ENCODE measurements around the gene ASMT.
"Not testable (repeated sequence)": the region's sequence is repeated elsewhere in the genome, so short reads cannot be mapped to it uniquely, and the experiment has no call there.

Gene ASMT

GRCh38 chrX:1609762-1610161, 5.1 kb upstream of the ASMT start:
- Histone ChIP-seq H3K36me3 (ENCODE audit: control insufficient read depth, insufficient read depth, low read length) (no peaks in the 10 kb centered on the region), H3K9me3 (ENCODE audit: control insufficient read depth, low read length) (no peaks in the 10 kb centered on the region), H3K27ac (ENCODE audit: insufficient read depth, low read length, poor library complexity, severe bottlenecking) (no peak overlapping the region), H3K27me3 (replicated peaks; ENCODE audit: control insufficient read depth, insufficient read depth, low read length, poor library complexity, severe bottlenecking) (no peaks in the 10 kb centered on the region), H3K4me1 (ENCODE audit: control insufficient read depth, insufficient read depth, low read length, poor library complexity, severe bottlenecking) (no peaks in the 10 kb centered on the region), H3K4me3 (ENCODE audit: insufficient read depth, low read depth, low read length, poor library complexity, severe bottlenecking) (no peak overlapping the region)
- no peak for DNase-seq

GRCh38 chrX:1610166-1610565, 4.7 kb upstream of the ASMT start:
- Histone ChIP-seq H3K36me3 (ENCODE audit: control insufficient read depth, insufficient read depth, low read length) (no peaks in the 10 kb centered on the region), H3K27me3 (replicated peaks; ENCODE audit: control insufficient read depth, insufficient read depth, low read length, poor library complexity, severe bottlenecking) (no peaks in the 10 kb centered on the region), H3K4me1 (ENCODE audit: control insufficient read depth, insufficient read depth, low read length, poor library complexity, severe bottlenecking) (no peaks in the 10 kb centered on the region), H3K27ac (ENCODE audit: insufficient read depth, low read length, poor library complexity, severe bottlenecking) (no peak overlapping the region), H3K4me3 (ENCODE audit: insufficient read depth, low read depth, low read length, poor library complexity, severe bottlenecking) (no peak overlapping the region), H3K9me3 (ENCODE audit: control insufficient read depth, low read length) (no peaks in the 10 kb centered on the region)
- no peak for DNase-seq

GRCh38 chrX:1610736-1611135, 4.1 kb upstream of the ASMT start:
- no peaks in the 10 kb centered on the region for H3K36me3 ChIP-seq (ENCODE audit: control insufficient read depth, insufficient read depth, low read length)
- H3K4me1 ChIP-seq (ENCODE audit: control insufficient read depth, insufficient read depth, low read length, poor library complexity, severe bottlenecking): no peaks in the 10 kb centered on the region
- DNase-seq: no peak
- no peak overlapping the region for H3K4me3 ChIP-seq (ENCODE audit: insufficient read depth, low read depth, low read length, poor library complexity, severe bottlenecking)
- H3K27me3 ChIP-seq (replicated peaks; ENCODE audit: control insufficient read depth, insufficient read depth, low read length, poor library complexity, severe bottlenecking): no peaks in the 10 kb centered on the region
- no peak overlapping the region for H3K27ac ChIP-seq (ENCODE audit: insufficient read depth, low read length, poor library complexity, severe bottlenecking)
- no peaks in the 10 kb centered on the region for H3K9me3 ChIP-seq (ENCODE audit: control insufficient read depth, low read length)

- Histone ChIP-seq H3K36me3 (ENCODE audit: control insufficient read depth, insufficient read depth, low read length) (no peaks in the 10 kb centered on the region), H3K4me1 (ENCODE audit: control insufficient read depth, insufficient read depth, low read length, poor library complexity, severe bottlenecking) (no peaks in the 10 kb centered on the region), H3K4me3 (ENCODE audit: insufficient read depth, low read depth, low read length, poor library complexity, severe bottlenecking) (no peak overlapping the region), H3K27me3 (replicated peaks; ENCODE audit: control insufficient read depth, insufficient read depth, low read length, poor library complexity, severe bottlenecking) (no peaks in the 10 kb centered on the region), H3K27ac (ENCODE audit: insufficient read depth, low read length, poor library complexity, severe bottlenecking) (no peak overlapping the region), H3K9me3 (ENCODE audit: control insufficient read depth, low read length) (no peaks in the 10 kb centered on the region)
- no peak for DNase-seq
Observed at GRCh38 chrX:1612641-1613286, 2.1 kb upstream of the ASMT start.

- H3K4me3 ChIP-seq (ENCODE audit: insufficient read depth, low read depth, low read length, poor library complexity, severe bottlenecking): no peak overlapping the region
- DNase-seq: no peak
- no peaks in the 10 kb centered on the region for H3K9me3 ChIP-seq (ENCODE audit: control insufficient read depth, low read length)
- H3K27ac ChIP-seq (ENCODE audit: insufficient read depth, low read length, poor library complexity, severe bottlenecking): no peak overlapping the region
- peaks cover 5% of the 10 kb centered on the region for H3K4me1 ChIP-seq (ENCODE audit: control insufficient read depth, insufficient read depth, low read length, poor library complexity, severe bottlenecking)
- no peaks in the 10 kb centered on the region for H3K36me3 ChIP-seq (ENCODE audit: control insufficient read depth, insufficient read depth, low read length)
- no peaks in the 10 kb centered on the region for H3K27me3 ChIP-seq (replicated peaks; ENCODE audit: control insufficient read depth, insufficient read depth, low read length, poor library complexity, severe bottlenecking)
Observed at GRCh38 chrX:1618689-1619088, 3.8 kb downstream of the ASMT start.

GRCh38 chrX:1623691-1624090, 8.8 kb downstream of the ASMT start:
- H3K4me1 ChIP-seq (ENCODE audit: control insufficient read depth, insufficient read depth, low read length, poor library complexity, severe bottlenecking): peaks cover 5% of the 10 kb centered on the region
- DNase-seq: no peak
- no peaks in the 10 kb centered on the region for H3K36me3 ChIP-seq (ENCODE audit: control insufficient read depth, insufficient read depth, low read length)
- H3K9me3 ChIP-seq (ENCODE audit: control insufficient read depth, low read length): no peaks in the 10 kb centered on the region
- no peak overlapping the region for H3K27ac ChIP-seq (ENCODE audit: insufficient read depth, low read length, poor library complexity, severe bottlenecking)
- H3K27me3 ChIP-seq (replicated peaks; ENCODE audit: control insufficient read depth, insufficient read depth, low read length, poor library complexity, severe bottlenecking): no peaks in the 10 kb centered on the region
- no peak overlapping the region for H3K4me3 ChIP-seq (ENCODE audit: insufficient read depth, low read depth, low read length, poor library complexity, severe bottlenecking)

- H3K4me1 ChIP-seq (ENCODE audit: control insufficient read depth, insufficient read depth, low read length, poor library complexity, severe bottlenecking); H3K9me3 ChIP-seq (ENCODE audit: control insufficient read depth, low read length); H3K27me3 ChIP-seq (replicated peaks; ENCODE audit: control insufficient read depth, insufficient read depth, low read length, poor library complexity, severe bottlenecking); DNase-seq; H3K27ac ChIP-seq (ENCODE audit: insufficient read depth, low read length, poor library complexity, severe bottlenecking); H3K4me3 ChIP-seq (ENCODE audit: insufficient read depth, low read depth, low read length, poor library complexity, severe bottlenecking); H3K36me3 ChIP-seq (ENCODE audit: control insufficient read depth, insufficient read depth, low read length): not testable (repeated sequence)
Observed at GRCh38 chrX:1624158-1624860, 9.4 kb downstream of the ASMT start.

- not testable (repeated sequence) for H3K4me1 ChIP-seq (ENCODE audit: control insufficient read depth, insufficient read depth, low read length, poor library complexity, severe bottlenecking); H3K9me3 ChIP-seq (ENCODE audit: control insufficient read depth, low read length); H3K27me3 ChIP-seq (replicated peaks; ENCODE audit: control insufficient read depth, insufficient read depth, low read length, poor library complexity, severe bottlenecking); H3K4me3 ChIP-seq (ENCODE audit: insufficient read depth, low read depth, low read length, poor library complexity, severe bottlenecking); DNase-seq; H3K36me3 ChIP-seq (ENCODE audit: control insufficient read depth, insufficient read depth, low read length); H3K27ac ChIP-seq (ENCODE audit: insufficient read depth, low read length, poor library complexity, severe bottlenecking)
Observed at GRCh38 chrX:1624861-1625215, 10.0 kb downstream of the ASMT start.

- H3K27ac ChIP-seq (ENCODE audit: insufficient read depth, low read length, poor library complexity, severe bottlenecking): no peak overlapping the region
- no peak for DNase-seq
- no peaks in the 10 kb centered on the region for H3K36me3 ChIP-seq (ENCODE audit: control insufficient read depth, insufficient read depth, low read length)
- no peaks in the 10 kb centered on the region for H3K4me1 ChIP-seq (ENCODE audit: control insufficient read depth, insufficient read depth, low read length, poor library complexity, severe bottlenecking)
- H3K4me3 ChIP-seq (ENCODE audit: insufficient read depth, low read depth, low read length, poor library complexity, severe bottlenecking): no peak overlapping the region
- H3K27me3 ChIP-seq (replicated peaks; ENCODE audit: control insufficient read depth, insufficient read depth, low read length, poor library complexity, severe bottlenecking): no peaks in the 10 kb centered on the region
- no peaks in the 10 kb centered on the region for H3K9me3 ChIP-seq (ENCODE audit: control insufficient read depth, low read length)
Observed at GRCh38 chrX:1629244-1629643, 14.4 kb downstream of the ASMT start.

- Histone ChIP-seq H3K4me1 (ENCODE audit: control insufficient read depth, insufficient read depth, low read length, poor library complexity, severe bottlenecking) (no peaks in the 10 kb centered on the region), H3K27ac (ENCODE audit: insufficient read depth, low read length, poor library complexity, severe bottlenecking) (no peak overlapping the region), H3K4me3 (ENCODE audit: insufficient read depth, low read depth, low read length, poor library complexity, severe bottlenecking) (no peak overlapping the region), H3K9me3 (ENCODE audit: control insufficient read depth, low read length) (peaks cover 5% of the 10 kb centered on the region), H3K27me3 (replicated peaks; ENCODE audit: control insufficient read depth, insufficient read depth, low read length, poor library complexity, severe bottlenecking) (no peaks in the 10 kb centered on the region), H3K36me3 (ENCODE audit: control insufficient read depth, insufficient read depth, low read length) (no peaks in the 10 kb centered on the region)
- no peak for DNase-seq
Observed at GRCh38 chrX:1646009-1646408, 31.1 kb downstream of the ASMT start.
